HCT116 (cell line): ENCODE measurements around the gene TEN1. TPM values are rescaled to one million over a fixed set of nuclear protein-coding genes. Genes with fewer than 3 reads are reported as not detected.
A peak's percentile ranks its signal among the peaks of the same experiment; 100 is the strongest.

Experiments
- ATAC-seq: fragments of 200-7000 bp; cut with Tn5 transposase; 2 replicates; pipeline ENCODE4 v1.9.1; 2020; ENCODE audit warnings: mild to moderate bottlenecking, moderate library complexity
- BruUV-seq: library from RNA; stranded (reverse); fragments of 400-500 nt; replicated peaks from 2 replicates; lab custom pipeline; 2021; lab: Mats Ljungman, UMichigan
- CTCF ChIA-PET: fragments of 300-600 bp; sonication (Branson Sonifier 250); formaldehyde crosslinking; loops from one replicate; lab custom pipeline; 2021; ENCODE audit warnings: antibody characterized with exemption; lab: Charles Lee
- POLR2A ChIA-PET: fragments of 300-600, 350-600 bp; sonication (Branson Sonifier 250); formaldehyde crosslinking; loops from one replicate; lab custom pipeline; 2021; ENCODE audit warnings: antibody characterized with exemption; lab: Charles Lee
- RAD21 ChIA-PET, 2 experiments: fragments of 300-600 bp; sonication (Branson Sonifier 250); formaldehyde crosslinking; loops; one replicate each; lab custom pipeline; 2023; ENCODE audit warnings: low total read pairs in 2 of 2; ENCODE audit not compliant: uncharacterized antibody in 2 of 2, unreplicated experiment in 2 of 2, low non-redundant PET in 1 of 2; lab: Charles Lee
- DNase-seq: peaks from one replicate; pipeline ENCODE4 v3.0.0-alpha.2; 2010; ENCODE audit warnings: low read depth, low spot score
- H2AFZ ChIP-seq: fragments of 200-600 bp; shearing (Covaris generic), sonication (generic); 2 replicates; pipeline ENCODE4 v1.6.1; 2017; ENCODE audit warnings: low read depth, mixed run types, mixed read lengths, antibody characterized with exemption, low read length; ENCODE audit not compliant: poor library complexity, severe bottlenecking
- H3K27ac ChIP-seq: 2 replicates; pipeline ENCODE4 v1.5.1; 2012; ENCODE audit warnings: low read depth, low read length
- H3K27me3 ChIP-seq: fragments of 200-600 bp; sonication (generic); 2 replicates; pipeline ENCODE4 v1.6.1; 2016; ENCODE audit warnings: mixed run types, low read length, mixed read lengths; ENCODE audit not compliant: insufficient read depth
- H3K36me3 ChIP-seq, 2 experiments: fragments of 200-500 bp in 1 of 2; fragments of 200-600 bp in 1 of 2; sonication (Bioruptor generic) in 1 of 2; sonication (generic) in 1 of 2; 2 replicates each; pipeline versions ENCODE4 v1.5.1 to v1.6.1; 2014 to 2016; ENCODE audit warnings: low read length in 2 of 2, inconsistent platforms in 1 of 2, mixed read lengths in 1 of 2, mixed run types in 1 of 2; ENCODE audit not compliant: insufficient read depth in 2 of 2, control insufficient read depth in 1 of 2
- H3K4me1 ChIP-seq, 2 experiments: fragments of 200-600 bp in 1 of 2; sonication (generic) in 1 of 2; 2 replicates each; pipeline versions ENCODE4 v1.5.1 to v1.6.1; 2012 to 2017; ENCODE audit warnings: low read length in 2 of 2, inconsistent platforms in 1 of 2, mild to moderate bottlenecking in 1 of 2, mixed read lengths in 1 of 2, mixed run types in 1 of 2, moderate library complexity in 1 of 2; ENCODE audit not compliant: insufficient read depth in 2 of 2, control insufficient read depth in 1 of 2
- H3K4me2 ChIP-seq: fragments of 200-600 bp; sonication (generic); 2 replicates; pipeline ENCODE4 v1.6.1; 2017; ENCODE audit warnings: mixed run types, low read length, mixed read lengths
- H3K4me3 ChIP-seq, 2 experiments: fragments of 200-600 bp in 1 of 2; sonication (generic) in 1 of 2; replicated peaks in 1 of 2; 2 replicates each; pipeline ENCODE4 v1.5.1; 2011 to 2016; ENCODE audit warnings: low read length in 2 of 2, control low read depth in 1 of 2, low read depth in 1 of 2, mild to moderate bottlenecking in 1 of 2, mixed read lengths in 1 of 2, mixed run types in 1 of 2
- H3K79me2 ChIP-seq: fragments of 200-600 bp; sonication (generic); 2 replicates; pipeline ENCODE4 v1.6.1; 2017; ENCODE audit warnings: mild to moderate bottlenecking, mixed run types, low read length, moderate library complexity, mixed read lengths; ENCODE audit not compliant: insufficient read depth
- H3K9ac ChIP-seq: fragments of 200-600 bp; sonication (generic); 2 replicates; pipeline ENCODE4 v1.6.1; 2016; ENCODE audit warnings: low read length, mixed read lengths
- H3K9me2 ChIP-seq: fragments of 200-600 bp; sonication (generic), shearing (Covaris generic); 2 replicates; pipeline ENCODE4 v1.6.1; 2017; ENCODE audit warnings: mixed run types, mild to moderate bottlenecking, moderate library complexity; ENCODE audit not compliant: insufficient read depth
- H3K9me3 ChIP-seq, 2 experiments: fragments of 200-500 bp in 1 of 2; fragments of 200-600 bp in 1 of 2; sonication (Bioruptor generic) in 1 of 2; sonication (generic) in 1 of 2; 2 replicates each; pipeline ENCODE4 v1.6.1; 2014 to 2017; ENCODE audit warnings: low read length in 2 of 2, mixed read lengths in 2 of 2, inconsistent platforms in 1 of 2, low read depth in 1 of 2, mild to moderate bottlenecking in 1 of 2, mixed run types in 1 of 2, moderate library complexity in 1 of 2; ENCODE audit not compliant: control insufficient read depth in 1 of 2, insufficient read depth in 1 of 2
- H4K20me1 ChIP-seq: fragments of 200-600 bp; sonication (generic), shearing (Covaris generic); 2 replicates; pipeline ENCODE4 v1.6.1; 2017; ENCODE audit warnings: mixed run types, mild to moderate bottlenecking, moderate library complexity; ENCODE audit not compliant: insufficient read depth
- ELF1 ChIP-seq: IDR thresholded peaks from 2 replicates; pipeline ENCODE4 v1.6.1; 2012; ENCODE audit warnings: low read depth, borderline replicate concordance
- EZH2phosphoT487 ChIP-seq: fragments of 200-600 bp; IDR thresholded peaks from 2 replicates; pipeline ENCODE4 v1.6.1; 2018; ENCODE audit warnings: antibody characterized with exemption, borderline replicate concordance
- JUND ChIP-seq: IDR thresholded peaks from 2 replicates; pipeline ENCODE4 v1.6.1; 2012
- SIN3A ChIP-seq: IDR thresholded peaks from 2 replicates; pipeline ENCODE4 v1.6.1; 2012; ENCODE audit warnings: low read depth
- SRF ChIP-seq: IDR thresholded peaks from 2 replicates; pipeline ENCODE4 v1.6.1; 2012; ENCODE audit warnings: low read depth
- ZNF274 ChIP-seq: fragments of 200-500 bp; sonication (Bioruptor generic); IDR thresholded peaks from 2 replicates; pipeline ENCODE4 v1.6.1; 2014; ENCODE audit warnings: mild to moderate bottlenecking, low read depth, low read length, inconsistent platforms
- intact Hi-C: fragments of 100-400 bp; cut with micrococcal nuclease; formaldehyde crosslinking; loops from 2 replicates; pipeline ENCODE4 v1.10.0; 2022
- total RNA-seq: library from RNA; stranded (reverse); gene quantifications from one replicate; pipeline ENCODE4 v1.2.1, GENCODE V29; 2021; ENCODE audit not compliant: unreplicated experiment
- TF ChIP-seq, protein P1 (sequence below): IDR thresholded peaks from 2 replicates; pipeline ENCODE4 v1.6.1; 2012
- TF ChIP-seq, protein P2 (sequence below): IDR thresholded peaks from 2 replicates; pipeline ENCODE4 v1.6.1; 2012; ENCODE audit warnings: low read depth
- TF ChIP-seq, protein P3 (sequence below): IDR thresholded peaks from 2 replicates; pipeline ENCODE4 v1.6.1; 2011; ENCODE audit warnings: mild to moderate bottlenecking, low read length, moderate library complexity; ENCODE audit not compliant: insufficient replicate concordance; ENCODE audit errors: extremely low read depth

Gene TEN1
- total RNA-seq, 1 experiment from 2014 or later = 18.5 TPM

DNA sequence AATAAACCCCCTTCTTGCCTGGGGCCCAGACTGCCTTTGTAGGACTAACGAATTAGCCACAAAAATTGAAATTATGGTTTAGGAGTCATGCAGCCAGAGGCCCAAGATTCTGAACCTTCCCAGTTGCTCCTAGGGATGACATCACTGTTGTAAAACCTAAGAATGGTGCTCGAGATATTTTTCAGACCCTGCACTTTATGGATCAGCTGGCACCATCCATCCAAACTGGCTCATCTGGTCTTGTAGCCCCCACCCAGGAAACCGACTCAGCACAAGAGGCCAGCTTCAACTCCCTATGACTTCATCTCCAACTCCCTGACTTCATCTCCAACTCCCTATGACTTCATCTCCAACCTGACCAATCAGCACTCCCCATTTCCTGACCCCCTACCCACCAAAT is 59.0 kb downstream of the TEN1 start:
- no peak for DNase-seq
- H3K9ac ChIP-seq = no peak overlapping the region
- H3K36me3 ChIP-seq = peaks cover 37 to 41% of the 10 kb centered on the region in 2 experiments
- no peak overlapping the region for H2AFZ ChIP-seq
- intact Hi-C loops = no loop called here
- no peak overlapping the region for H3K4me2 ChIP-seq
- H3K9me2 ChIP-seq = no peaks in the 10 kb centered on the region
- POLR2A ChIA-PET = no interaction called here
- no peaks in the 10 kb centered on the region for H3K79me2 ChIP-seq
- no TSS peak for BruUV-seq
- no peak overlapping the region for H3K4me3 ChIP-seq
- RAD21 ChIA-PET = no interaction called here
- H3K27ac ChIP-seq = no peak overlapping the region
- H3K4me1 ChIP-seq = no peaks in the 10 kb centered on the region
- ATAC-seq = no peak
- no peaks in the 10 kb centered on the region for H4K20me1 ChIP-seq
- TF ChIP-seq SIN3A (0 out of 2 replicates have a peak, but pooled peaks have one; percentile 21), SRF (no peak), JUND (no peak), EZH2phosphoT487 (no peak)
- CTCF ChIA-PET = no interaction called here
- H3K9me3 ChIP-seq = no peaks in the 10 kb centered on the region
- H3K27me3 ChIP-seq = no peaks in the 10 kb centered on the region

DNA sequence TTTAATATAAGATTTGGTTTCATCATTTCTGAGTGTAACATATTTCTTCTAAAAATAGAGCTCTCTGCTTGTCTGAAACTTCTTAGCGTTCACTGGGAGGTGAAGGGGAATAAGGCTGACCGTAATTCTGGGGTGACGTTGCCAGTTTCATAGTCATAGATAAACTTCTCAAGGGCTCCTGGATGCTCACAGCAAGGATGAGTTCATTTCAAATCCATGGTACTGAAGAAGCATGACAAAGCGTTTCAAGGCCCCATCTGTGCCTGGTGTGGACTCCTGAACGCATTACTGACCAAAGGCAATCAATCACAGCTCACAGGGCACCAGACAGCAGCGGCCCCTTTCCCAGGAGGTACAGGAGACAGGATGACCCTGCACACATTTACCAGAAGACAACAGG is 60.1 kb downstream of the TEN1 start:
- no peaks in the 10 kb centered on the region for H3K9me3 ChIP-seq

More for the DNA sequence above, 60.1 kb downstream of the TEN1 start:
- TF ChIP-seq, protein P1, sequence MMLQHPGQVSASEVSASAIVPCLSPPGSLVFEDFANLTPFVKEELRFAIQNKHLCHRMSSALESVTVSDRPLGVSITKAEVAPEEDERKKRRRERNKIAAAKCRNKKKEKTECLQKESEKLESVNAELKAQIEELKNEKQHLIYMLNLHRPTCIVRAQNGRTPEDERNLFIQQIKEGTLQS = no peak
- TF ChIP-seq, protein P2, sequence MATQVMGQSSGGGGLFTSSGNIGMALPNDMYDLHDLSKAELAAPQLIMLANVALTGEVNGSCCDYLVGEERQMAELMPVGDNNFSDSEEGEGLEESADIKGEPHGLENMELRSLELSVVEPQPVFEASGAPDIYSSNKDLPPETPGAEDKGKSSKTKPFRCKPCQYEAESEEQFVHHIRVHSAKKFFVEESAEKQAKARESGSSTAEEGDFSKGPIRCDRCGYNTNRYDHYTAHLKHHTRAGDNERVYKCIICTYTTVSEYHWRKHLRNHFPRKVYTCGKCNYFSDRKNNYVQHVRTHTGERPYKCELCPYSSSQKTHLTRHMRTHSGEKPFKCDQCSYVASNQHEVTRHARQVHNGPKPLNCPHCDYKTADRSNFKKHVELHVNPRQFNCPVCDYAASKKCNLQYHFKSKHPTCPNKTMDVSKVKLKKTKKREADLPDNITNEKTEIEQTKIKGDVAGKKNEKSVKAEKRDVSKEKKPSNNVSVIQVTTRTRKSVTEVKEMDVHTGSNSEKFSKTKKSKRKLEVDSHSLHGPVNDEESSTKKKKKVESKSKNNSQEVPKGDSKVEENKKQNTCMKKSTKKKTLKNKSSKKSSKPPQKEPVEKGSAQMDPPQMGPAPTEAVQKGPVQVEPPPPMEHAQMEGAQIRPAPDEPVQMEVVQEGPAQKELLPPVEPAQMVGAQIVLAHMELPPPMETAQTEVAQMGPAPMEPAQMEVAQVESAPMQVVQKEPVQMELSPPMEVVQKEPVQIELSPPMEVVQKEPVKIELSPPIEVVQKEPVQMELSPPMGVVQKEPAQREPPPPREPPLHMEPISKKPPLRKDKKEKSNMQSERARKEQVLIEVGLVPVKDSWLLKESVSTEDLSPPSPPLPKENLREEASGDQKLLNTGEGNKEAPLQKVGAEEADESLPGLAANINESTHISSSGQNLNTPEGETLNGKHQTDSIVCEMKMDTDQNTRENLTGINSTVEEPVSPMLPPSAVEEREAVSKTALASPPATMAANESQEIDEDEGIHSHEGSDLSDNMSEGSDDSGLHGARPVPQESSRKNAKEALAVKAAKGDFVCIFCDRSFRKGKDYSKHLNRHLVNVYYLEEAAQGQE = no peak
- TF ChIP-seq, protein P3, sequence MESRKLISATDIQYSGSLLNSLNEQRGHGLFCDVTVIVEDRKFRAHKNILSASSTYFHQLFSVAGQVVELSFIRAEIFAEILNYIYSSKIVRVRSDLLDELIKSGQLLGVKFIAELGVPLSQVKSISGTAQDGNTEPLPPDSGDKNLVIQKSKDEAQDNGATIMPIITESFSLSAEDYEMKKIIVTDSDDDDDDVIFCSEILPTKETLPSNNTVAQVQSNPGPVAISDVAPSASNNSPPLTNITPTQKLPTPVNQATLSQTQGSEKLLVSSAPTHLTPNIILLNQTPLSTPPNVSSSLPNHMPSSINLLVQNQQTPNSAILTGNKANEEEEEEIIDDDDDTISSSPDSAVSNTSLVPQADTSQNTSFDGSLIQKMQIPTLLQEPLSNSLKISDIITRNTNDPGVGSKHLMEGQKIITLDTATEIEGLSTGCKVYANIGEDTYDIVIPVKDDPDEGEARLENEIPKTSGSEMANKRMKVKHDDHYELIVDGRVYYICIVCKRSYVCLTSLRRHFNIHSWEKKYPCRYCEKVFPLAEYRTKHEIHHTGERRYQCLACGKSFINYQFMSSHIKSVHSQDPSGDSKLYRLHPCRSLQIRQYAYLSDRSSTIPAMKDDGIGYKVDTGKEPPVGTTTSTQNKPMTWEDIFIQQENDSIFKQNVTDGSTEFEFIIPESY = no peak
- TF ChIP-seq ZNF274 = no peak
- no peak for TF ChIP-seq ELF1
- Histone ChIP-seq H3K4me2 (no peak overlapping the region), H3K27me3 (no peaks in the 10 kb centered on the region), H3K36me3 (peaks cover 48 to 51% of the 10 kb centered on the region in 2 experiments), H3K27ac (no peak overlapping the region), H3K9ac (no peak overlapping the region), H2AFZ (no peak overlapping the region), H3K4me3 (no peak overlapping the region), H4K20me1 (no peaks in the 10 kb centered on the region), H3K79me2 (no peaks in the 10 kb centered on the region), H3K9me2 (no peaks in the 10 kb centered on the region), H3K4me1 (no peaks in the 10 kb centered on the region)
- DNase-seq (no peak), ATAC-seq (no peak)
- ChIA-PET CTCF (no interaction called here), RAD21 (no interaction called here), POLR2A (interaction anchor here (0.5 kb wide), 1 partner anchor 184 kb away, joined by 5 read pairs; the partner anchor contains the start of gene WBP2)
- intact Hi-C loops = no loop called here
- TSS peak; percentile 65 for BruUV-seq
